Psoas muscle (tissue), 8 donors: ENCODE results near the gene FAM204A. TPM values are rescaled to one million over a fixed set of nuclear protein-coding genes. Genes with fewer than 3 reads are reported as not detected.

Experiments used
- ATAC-seq, 4 donors: fragments of 200-7000 bp; cut with Tn5 transposase; one replicate each; pipeline ENCODE4 v1.9.1; 2020; ENCODE audit warnings: moderate library complexity in 3 of 4, mild to moderate bottlenecking in 2 of 4
- DNase-seq, 2 donors: peaks; one replicate each; pipeline ENCODE4 v3.0.0-alpha.2; 2020
- H3K27ac ChIP-seq: fragments of 200-600 bp; one replicate; pipeline ENCODE4 v1.8.0; 2022
- H3K27me3 ChIP-seq, 3 donors: fragments of 200-600 bp in 1 of 3; one replicate each; pipeline versions ENCODE4 v1.6.1 to v1.8.0; 2013 to 2022; ENCODE audit warnings: low read length in 2 of 3, mild to moderate bottlenecking in 2 of 3, moderate library complexity in 1 of 3; ENCODE audit not compliant: insufficient read depth in 3 of 3
- H3K36me3 ChIP-seq, 2 donors: fragments of 200-600 bp in 1 of 2; one replicate each; pipeline versions ENCODE4 v1.6.1 to v1.8.0; 2013 to 2022; ENCODE audit warnings: low read depth in 1 of 2, mild to moderate bottlenecking in 1 of 2, moderate library complexity in 1 of 2; ENCODE audit not compliant: insufficient read depth in 1 of 2
- H3K4me1 ChIP-seq: fragments of 200-600 bp; one replicate; pipeline ENCODE4 v1.8.0; 2022
- H3K4me3 ChIP-seq: fragments of 200-600 bp; one replicate; pipeline ENCODE4 v1.8.0; 2022; ENCODE audit warnings: mild to moderate bottlenecking
- H3K9me3 ChIP-seq: fragments of 200-600 bp; one replicate; pipeline ENCODE4 v1.8.0; 2022
- CTCF ChIP-seq: fragments of 200-600 bp; IDR thresholded peaks from one replicate; pipeline ENCODE4 v1.8.0; 2022; ENCODE audit warnings: antibody characterized with exemption
- WGBS, 3 donors: extraction: QIAGEN DNeasy Blood & Tissue Kit; methylation state at CpG; one replicate each; pipeline versions ENCODE4 v1.1.6 to v1.1.7; 2013; 5-methylcytosine and 5-hydroxymethylcytosine counted together
- intact Hi-C, 2 donors: fragments of 100-400 bp; cut with DNase I; formaldehyde crosslinking; loops; one replicate each; pipeline versions ENCODE4 v1.11.0 to v1.14.2; 2022
- polyA plus RNA-seq, 3 donors: library from polyadenylated mRNA; stranded (reverse); fragments of 200-250 nt; gene quantifications; one replicate each; pipeline ENCODE4 v1.2.3, GENCODE V29; 2013
- total RNA-seq, 4 donors: library from RNA; stranded (reverse); fragmentation: NEBNext Ultra II Directional in 2 of 4; extraction: Animal tissue kit (Norgen Biotek cat#: 25700) in 2 of 4; gene quantifications; one replicate each; pipeline versions ENCODE4 v1.2.1 to v1.2.4, GENCODE V29; 2021 to 2023
- donor health status: healthy with polysubstance abuse.
- donor health status: DM: no; HTN: no; CAD: no; lungs with moderate emphysema.
- donor health status: Bipolar disorder and iron deficiency.
- donor health status: healthy.
- donor health status: DM: yes; HTN: yes; CAD: no.
- donor health status: DM: no; HTN: no; CAD: no.
- donor health status: DM: no; HTN: no; CAD: no.
- donor health status: DM: yes; HTN: yes; CAD: no.

FAM204A gene
- total and polyA plus RNA-seq, 7 donors: 30.0 to 127 (median 60.8) TPM

- H3K36me3 ChIP-seq: no peaks in the 10 kb centered on the region
- peaks cover 0 to 10% (median 0%) of the 10 kb centered on the region in 3 donors for H3K27me3 ChIP-seq
- no peaks in the 10 kb centered on the region for H3K4me1 ChIP-seq
- intact Hi-C loops: no loop called here
- no peak for TF ChIP-seq CTCF
- H3K27ac ChIP-seq: no peak overlapping the region
- H3K9me3 ChIP-seq: no peaks in the 10 kb centered on the region
- DNase-seq (no peak), ATAC-seq (no peak)
- H3K4me3 ChIP-seq: no peak overlapping the region
- 52 to 55% (median 54%) methylated on average over 7 of the region's 7 CpGs for WGBS, 3 donors
Observed at GRCh38 chr10:118256825-118257570, 85.1 kb downstream of the FAM204A start.

GRCh38 chr10:118256209-118256608 is 85.9 kb downstream of the FAM204A start:
- Histone ChIP-seq H3K9me3 (no peaks in the 10 kb centered on the region), H3K4me3 (no peak overlapping the region), H3K27me3 (peaks cover 0 to 10% (median 0%) of the 10 kb centered on the region in 3 donors), H3K27ac (no peak overlapping the region), H3K36me3 (no peaks in the 10 kb centered on the region), H3K4me1 (no peaks in the 10 kb centered on the region)
- DNase-seq (no peak), ATAC-seq (no peak)
- intact Hi-C loops: no loop called here
- TF ChIP-seq CTCF: no peak
- WGBS, 3 donors: 64 to 78% (median 75%) methylated on average over 5 of the region's 5 CpGs

- Histone ChIP-seq H3K4me3 (no peak overlapping the region), H3K27me3 (peaks cover 0 to 10% (median 0%) of the 10 kb centered on the region in 3 donors), H3K4me1 (no peaks in the 10 kb centered on the region), H3K9me3 (no peaks in the 10 kb centered on the region), H3K27ac (no peak overlapping the region), H3K36me3 (no peaks in the 10 kb centered on the region)
- WGBS, 3 donors: 83 to 85% (median 84%) methylated on average over 8 of the region's 8 CpGs
- TF ChIP-seq CTCF: no peak
- ATAC-seq (no peak), DNase-seq (no peak)
- intact Hi-C loops: no loop called here
Observed at GRCh38 chr10:118255355-118255754, 86.8 kb downstream of the FAM204A start.

- no peaks in the 10 kb centered on the region for H3K36me3 ChIP-seq
- no peak for TF ChIP-seq CTCF
- 69 to 75% (median 74%) methylated on average over 4 of the region's 4 CpGs for WGBS, 3 donors
- DNase-seq (no peak), ATAC-seq (no peak)
- H3K4me3 ChIP-seq: no peak overlapping the region
- H3K27ac ChIP-seq: no peak overlapping the region
- H3K9me3 ChIP-seq: no peaks in the 10 kb centered on the region
- H3K27me3 ChIP-seq: peaks cover 0 to 5% (median under 1%) of the 10 kb centered on the region in 3 donors
- intact Hi-C loops: no loop called here
- no peaks in the 10 kb centered on the region for H3K4me1 ChIP-seq
Observed at GRCh38 chr10:118254654-118255053, 87.5 kb downstream of the FAM204A start.

GRCh38 chr10:118253397-118253796 is 88.7 kb downstream of the FAM204A start:
- no peaks in the 10 kb centered on the region for H3K36me3 ChIP-seq
- no peak for DNase-seq
- H3K4me1 ChIP-seq: no peaks in the 10 kb centered on the region
- WGBS, 3 donors: 75 to 80% (median 79%) methylated on average over 7 of the region's 7 CpGs
- no peak overlapping the region for H3K4me3 ChIP-seq
- no peaks in the 10 kb centered on the region for H3K9me3 ChIP-seq
- ATAC-seq: no peak
- intact Hi-C loops: no loop called here
- TF ChIP-seq CTCF: no peak
- no peak overlapping the region for H3K27ac ChIP-seq
- peaks cover 0 to 5% (median 2%) of the 10 kb centered on the region in 3 donors for H3K27me3 ChIP-seq
